T-helper 1 cell (primary cell): ENCODE measurements around the gene LMAN2.
"Not testable (repeated sequence)": the region's sequence is repeated elsewhere in the genome, so short reads cannot be mapped to it uniquely, and the experiment has no call there.

Experiments
- DNase-seq, 5 donors: peaks; one replicate each; pipeline ENCODE4 v3.0.0-alpha.2; 2012 to 2020

The LMAN2 gene

GRCh38 chr5:177344891-177345290 lies 6.6 kb downstream of the LMAN2 start:
- no peak for DNase-seq

DNA sequence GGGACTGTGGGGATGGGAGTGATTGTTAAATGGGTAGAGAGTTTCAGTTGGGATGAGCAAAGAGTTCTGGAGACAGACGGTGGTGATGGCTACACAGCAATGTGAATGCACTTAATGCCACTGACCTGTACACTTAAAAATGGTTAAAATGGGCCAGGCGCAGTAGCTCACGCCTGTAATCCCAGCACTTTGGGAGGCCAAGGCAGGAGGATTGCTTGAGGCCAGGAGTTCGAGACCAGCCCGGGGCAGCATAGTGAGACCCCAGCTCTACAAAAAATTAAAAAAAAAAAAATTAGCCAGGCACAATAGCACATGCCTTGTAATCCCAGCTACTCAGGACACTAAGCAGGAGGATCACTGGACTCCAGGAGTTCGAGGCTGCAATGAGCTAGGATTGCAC lies 7.7 kb downstream of the LMAN2 start:
- DNase-seq = no peak

GRCh38 chr5:177343000-177343399 lies 8.5 kb downstream of the LMAN2 start:
- DNase-seq = not testable (repeated sequence)

GRCh38 chr5:177339107-177339638 lies 12.3 kb downstream of the LMAN2 start:
- peak in 1 of 5 donors; percentile 20 for DNase-seq

DNA sequence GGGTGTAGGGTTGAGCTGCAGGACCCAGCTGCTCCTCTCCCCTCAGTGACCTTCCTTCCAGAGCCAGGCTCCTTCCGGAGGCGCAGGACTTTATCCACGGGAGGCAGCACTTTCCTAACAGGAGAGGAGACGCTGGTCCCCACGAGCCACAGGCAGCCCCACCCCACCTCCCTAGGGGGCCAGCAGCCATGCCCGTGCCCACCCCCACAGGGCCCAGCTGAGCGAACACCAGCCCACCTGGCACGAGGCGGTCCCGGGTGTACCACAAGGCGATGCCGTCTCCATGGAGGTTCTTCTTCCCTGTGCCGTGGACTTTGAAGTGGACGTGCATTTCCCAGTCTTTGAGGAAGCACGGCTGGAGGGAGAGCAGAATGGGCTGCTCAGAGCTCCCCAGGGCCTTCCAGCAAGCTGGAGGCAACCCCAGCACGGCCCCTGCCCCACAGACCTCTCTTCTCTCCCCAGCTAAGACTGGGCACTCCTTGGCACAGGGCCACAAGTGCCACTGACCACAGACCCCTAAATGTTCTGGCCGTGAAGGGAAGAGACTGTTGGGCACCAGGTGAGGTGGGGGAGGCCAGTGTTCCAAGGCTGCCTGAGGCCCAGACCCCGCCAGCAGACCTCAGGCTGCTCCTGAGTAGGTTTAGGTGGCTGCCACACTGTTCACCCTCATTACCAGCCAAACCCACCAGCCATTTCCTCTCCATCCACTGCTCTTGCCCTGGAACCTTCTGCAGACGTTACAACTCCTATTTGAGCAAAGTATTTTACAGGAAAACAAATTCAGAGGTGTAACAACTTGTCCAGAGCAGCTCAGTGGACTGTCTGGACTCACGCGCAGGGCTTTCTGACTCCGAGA lies 13.0 kb downstream of the LMAN2 start:
- no peak for DNase-seq

DNA sequence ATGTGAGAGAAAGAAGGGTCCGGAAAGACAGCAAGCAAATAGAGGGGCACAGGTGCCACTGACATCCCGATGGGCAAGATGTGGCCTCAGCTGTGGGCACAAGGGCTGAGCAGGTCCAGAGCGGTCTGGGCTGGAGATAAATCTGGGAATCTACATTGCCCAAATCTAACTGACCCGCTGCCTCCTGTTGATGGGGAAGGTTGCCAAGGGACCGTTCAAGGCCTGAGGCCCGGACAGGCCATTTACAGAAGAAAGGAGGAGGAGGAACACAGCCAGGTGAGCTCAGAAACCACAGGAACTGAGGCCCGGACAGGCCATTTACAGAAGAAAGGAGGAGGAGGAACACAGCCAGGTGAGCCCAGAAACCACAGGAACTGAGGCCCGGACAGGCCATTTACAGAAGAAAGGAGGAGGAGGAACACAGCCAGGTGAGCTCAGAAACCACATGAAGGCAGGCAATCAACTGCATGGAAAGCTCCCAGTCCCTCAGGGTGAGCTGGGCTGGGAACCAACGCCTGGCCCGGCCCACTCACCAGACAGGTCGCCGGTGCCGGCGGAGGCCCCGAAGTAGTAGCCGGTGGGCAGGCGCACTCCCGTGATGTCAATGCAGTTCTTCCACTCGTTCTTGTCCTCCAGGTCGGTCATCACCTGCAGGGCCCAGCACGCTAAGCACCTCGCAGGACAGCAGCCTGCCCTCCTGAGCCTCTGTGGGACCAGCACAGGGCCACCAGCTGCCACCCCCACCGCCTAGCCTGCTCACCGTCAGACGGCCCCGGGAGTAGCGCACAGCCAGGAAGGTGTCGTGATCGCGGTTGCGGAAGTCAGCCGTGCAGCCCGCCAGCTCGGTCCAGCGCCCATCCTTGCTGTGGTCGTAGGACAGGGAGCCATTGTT lies 14.6 kb downstream of the LMAN2 start:
- no peak for DNase-seq

DNA sequence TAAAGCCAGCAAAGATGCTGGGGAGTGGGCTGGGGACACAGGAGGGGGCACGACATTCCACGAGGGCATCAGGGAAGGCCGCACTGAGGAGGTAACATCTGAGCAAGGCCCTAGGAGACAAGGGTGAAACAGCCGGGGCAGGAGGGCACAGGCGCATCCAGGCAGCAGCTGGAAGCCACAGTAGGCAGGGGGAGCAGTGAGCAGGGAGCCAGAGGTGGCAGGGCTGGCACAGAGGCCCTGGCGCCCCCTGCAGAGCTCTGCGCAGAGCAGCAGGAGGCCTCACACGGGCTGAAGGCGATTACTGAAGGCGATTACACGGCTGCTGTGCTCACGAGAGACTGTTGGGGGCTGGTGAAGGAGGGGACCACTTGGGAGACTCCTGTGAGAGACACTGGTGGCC lies 15.4 kb downstream of the LMAN2 start:
- DNase-seq = peak in 1 of 5 donors; percentile 40

GRCh38 chr5:177335701-177336065 lies 15.8 kb downstream of the LMAN2 start:
- DNase-seq = no peak

- no peak for DNase-seq
Observed at GRCh38 chr5:177334781-177335700, 16.4 kb downstream of the LMAN2 start.

- no peak for DNase-seq
Observed at GRCh38 chr5:177334155-177334551, 17.3 kb downstream of the LMAN2 start.

DNA sequence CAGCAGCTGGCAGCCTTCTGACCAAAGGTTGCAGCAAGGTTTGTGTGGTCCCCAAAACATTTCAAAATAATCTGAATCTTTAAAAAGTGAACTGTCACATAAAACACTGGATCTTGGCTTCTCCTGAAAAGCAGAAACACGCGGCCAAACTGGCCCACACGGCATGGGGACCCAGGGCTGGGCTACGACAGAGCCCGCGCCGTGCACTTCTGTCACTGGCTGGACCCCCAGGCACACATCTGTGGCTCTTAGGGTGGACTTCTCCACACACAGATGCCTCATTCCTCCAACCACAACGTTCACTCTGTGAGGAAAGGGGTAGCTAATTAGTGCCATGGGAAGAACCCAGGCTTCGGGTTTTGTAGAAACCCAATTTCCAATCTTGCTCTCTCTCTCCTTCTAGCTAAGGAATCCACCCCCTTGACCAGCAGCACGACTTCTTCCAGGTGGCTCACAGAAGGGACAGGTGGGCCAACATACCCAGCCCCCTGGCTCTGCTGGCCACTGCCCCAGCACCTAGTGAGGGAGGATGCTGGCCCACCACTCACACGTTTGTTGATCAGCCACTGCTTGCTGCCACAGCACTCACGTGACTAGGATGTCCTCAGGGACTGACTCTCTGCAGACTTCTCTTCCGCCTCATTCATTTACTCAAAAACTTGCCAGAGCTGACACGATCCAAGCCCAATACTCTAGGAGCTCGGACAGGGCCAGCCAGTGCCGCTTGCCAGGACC lies 17.9 kb downstream of the LMAN2 start:
- DNase-seq = no peak

DNA sequence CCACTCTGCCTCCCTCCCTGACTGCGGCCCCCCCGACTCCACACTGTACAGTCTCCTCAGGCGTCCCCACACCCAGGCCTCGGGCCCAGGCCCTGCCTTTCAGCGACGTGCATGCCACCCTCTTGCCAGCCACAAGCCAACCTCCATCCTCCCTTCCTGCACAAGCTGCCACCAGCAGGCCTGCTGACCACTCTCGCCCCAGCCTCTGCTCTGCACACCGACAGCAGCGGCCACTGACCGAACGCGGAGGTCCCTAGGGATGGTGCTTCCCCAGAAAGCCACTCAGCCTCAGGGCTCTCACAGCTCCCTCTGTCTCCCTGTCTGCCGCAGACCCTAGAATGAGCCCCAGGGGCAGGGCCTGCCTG lies 18.6 kb downstream of the LMAN2 start:
- no peak for DNase-seq

- DNase-seq = no peak
Observed at GRCh38 chr5:177332031-177332895, 19.2 kb downstream of the LMAN2 start.

- no peak for DNase-seq
Observed at GRCh38 chr5:177330991-177331842, 20.3 kb downstream of the LMAN2 start.

DNA sequence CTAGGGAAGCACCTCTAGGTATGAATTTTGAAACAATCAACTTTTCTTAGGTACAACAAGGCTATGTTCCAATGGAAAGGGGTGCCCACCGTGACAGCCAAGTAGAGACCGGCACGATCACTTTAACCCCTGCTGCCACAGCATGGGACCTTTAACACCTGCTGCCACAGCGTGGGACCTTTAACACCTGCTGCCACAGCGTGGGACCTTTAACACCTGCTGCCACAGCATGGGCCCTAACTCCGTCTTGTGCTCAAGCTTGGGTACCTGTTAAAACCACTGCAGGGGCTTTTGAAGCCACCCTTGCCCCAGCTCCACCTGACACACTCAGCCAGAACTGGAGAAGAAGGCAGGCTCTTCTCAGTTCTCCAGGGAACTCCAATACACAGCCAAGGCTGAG lies 21.6 kb downstream of the LMAN2 start:
- DNase-seq = no peak

GRCh38 chr5:177328545-177329231 lies 22.8 kb downstream of the LMAN2 start:
- no peak for DNase-seq

DNA sequence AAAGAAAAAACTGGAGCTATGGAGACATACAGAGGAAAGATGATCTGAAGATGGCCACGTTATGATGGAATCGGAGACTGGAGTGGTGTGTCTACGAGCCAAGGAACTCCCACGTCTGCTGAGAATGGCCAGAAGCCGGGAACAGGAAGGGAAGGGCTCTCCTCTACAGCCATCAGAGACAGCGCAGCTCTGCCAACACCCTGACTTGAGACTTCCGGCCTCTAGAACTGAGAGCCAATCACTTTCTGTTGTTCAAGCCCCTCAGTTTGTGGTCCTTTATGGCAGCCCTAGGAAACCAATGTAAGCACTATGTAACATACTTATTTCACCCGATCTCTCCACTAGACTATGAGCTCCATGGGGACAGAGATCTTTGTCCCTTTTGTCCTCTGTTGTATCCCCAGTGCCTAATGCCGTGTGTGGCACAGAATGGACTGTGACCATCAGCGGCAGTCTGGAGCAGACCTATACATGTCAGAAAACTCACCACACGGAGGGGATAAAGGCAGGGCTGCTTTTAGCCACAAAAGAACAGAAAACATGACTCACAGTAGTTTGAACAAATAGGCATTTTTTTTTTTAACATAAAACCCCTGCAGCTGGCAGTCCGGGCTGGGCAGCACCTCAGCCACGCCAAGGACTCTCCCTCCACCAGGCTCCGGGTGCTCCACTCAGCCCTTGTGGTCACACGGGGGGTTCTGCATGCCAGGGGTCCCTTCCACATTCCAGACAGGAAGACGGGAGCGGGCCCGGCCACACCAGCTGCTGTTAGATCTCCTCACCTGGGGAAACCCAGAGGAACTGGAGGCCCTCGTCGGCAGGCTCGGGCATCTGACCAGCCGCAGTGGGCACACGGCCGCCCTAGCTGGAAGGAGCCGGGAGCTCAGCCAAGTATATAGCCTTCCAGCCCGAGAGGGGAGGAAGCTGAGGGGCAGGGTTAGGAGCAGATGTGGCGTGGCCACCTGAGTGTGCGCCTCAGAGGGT lies 23.6 kb downstream of the LMAN2 start:
- DNase-seq = no peak

DNA sequence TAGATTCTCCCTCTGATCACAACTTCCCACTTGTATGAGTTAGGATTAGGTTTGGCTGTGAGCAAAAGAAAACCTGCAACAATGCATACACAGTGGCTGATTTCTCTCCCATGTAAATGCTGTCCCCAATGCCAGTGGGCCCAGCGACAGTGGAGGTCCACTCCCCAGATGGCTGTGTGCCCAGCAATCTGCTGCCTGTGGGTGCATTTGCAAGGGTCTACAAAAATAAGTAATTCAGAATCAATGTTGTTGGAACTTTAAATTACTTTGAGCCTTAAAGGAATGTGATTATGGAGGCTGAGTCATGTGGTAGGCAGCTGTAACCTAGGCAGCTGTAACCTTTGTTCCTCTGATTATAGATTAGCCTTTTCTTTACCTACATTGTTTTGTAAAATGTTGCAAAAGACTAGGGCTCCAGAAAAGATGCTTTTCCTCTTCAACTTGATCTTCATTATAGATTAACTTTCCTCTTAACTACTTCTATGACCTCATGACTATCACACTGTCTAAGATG lies 25.5 kb downstream of the LMAN2 start:
- DNase-seq = no peak
